Ramos (cell line): ENCODE data around the gene COX19.
"Not testable (repeated sequence)": the region's sequence is repeated elsewhere in the genome, so short reads cannot be mapped to it uniquely, and the experiment has no call there.

Source experiments
- in situ Hi-C: fragments of 300-500 bp; cut with MboI; formaldehyde crosslinking; loops from one replicate; pipeline ENCODE4 v1.14.3; 2022; ENCODE audit warnings: low sequenced_read_pairs; ENCODE audit not compliant: unreplicated experiment

Gene COX19

GRCh38 chr7:951881-952547, 23.3 kb downstream of the COX19 start:
- in situ Hi-C loops = no loop called here

- in situ Hi-C loops = no loop called here
These were observed 26.1 kb downstream of the COX19 start for GRCh38 chr7:949021-949934.

DNA sequence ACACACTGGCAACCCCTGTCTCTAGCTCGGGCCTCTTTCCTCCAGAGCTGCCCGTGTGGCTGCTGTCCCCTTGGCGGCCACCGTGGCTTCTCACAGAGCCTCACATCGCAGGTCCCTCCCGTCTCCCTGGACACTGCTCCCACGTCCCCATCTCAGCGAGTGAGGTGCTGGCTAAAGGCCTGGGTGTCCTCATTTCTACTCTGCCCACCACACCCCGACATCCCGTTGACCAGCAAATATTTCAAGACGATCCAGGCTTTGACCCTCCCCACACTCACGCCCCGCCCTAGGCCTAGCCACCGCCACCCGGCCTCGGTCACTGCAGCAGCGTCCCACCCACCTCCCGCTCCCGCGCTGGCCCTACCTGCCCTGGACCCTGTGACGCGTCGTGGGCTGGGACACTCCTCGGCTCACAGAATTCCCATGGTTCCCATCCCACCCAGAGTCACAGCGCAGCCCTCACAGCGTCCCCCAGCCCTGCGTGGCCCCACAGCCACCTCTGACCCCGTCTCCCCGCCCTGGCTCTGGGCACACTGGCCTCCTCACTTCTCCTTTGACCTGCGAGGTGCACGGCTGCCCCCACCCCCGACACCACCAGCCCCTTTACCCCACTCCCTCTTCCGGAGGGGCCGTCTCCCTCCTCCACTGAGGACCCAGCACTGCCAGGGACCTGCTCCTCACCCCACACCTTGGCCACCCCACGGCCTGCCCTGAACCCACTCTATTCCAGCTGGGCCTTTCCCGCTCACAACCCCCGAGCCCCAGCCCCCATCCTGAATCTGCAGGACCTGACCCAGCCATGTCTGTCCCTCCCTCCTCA, 27.7 kb downstream of the COX19 start:
- in situ Hi-C loops = no loop called here

GRCh38 chr7:946256-946996, 28.9 kb downstream of the COX19 start:
- in situ Hi-C loops = no loop called here

DNA sequence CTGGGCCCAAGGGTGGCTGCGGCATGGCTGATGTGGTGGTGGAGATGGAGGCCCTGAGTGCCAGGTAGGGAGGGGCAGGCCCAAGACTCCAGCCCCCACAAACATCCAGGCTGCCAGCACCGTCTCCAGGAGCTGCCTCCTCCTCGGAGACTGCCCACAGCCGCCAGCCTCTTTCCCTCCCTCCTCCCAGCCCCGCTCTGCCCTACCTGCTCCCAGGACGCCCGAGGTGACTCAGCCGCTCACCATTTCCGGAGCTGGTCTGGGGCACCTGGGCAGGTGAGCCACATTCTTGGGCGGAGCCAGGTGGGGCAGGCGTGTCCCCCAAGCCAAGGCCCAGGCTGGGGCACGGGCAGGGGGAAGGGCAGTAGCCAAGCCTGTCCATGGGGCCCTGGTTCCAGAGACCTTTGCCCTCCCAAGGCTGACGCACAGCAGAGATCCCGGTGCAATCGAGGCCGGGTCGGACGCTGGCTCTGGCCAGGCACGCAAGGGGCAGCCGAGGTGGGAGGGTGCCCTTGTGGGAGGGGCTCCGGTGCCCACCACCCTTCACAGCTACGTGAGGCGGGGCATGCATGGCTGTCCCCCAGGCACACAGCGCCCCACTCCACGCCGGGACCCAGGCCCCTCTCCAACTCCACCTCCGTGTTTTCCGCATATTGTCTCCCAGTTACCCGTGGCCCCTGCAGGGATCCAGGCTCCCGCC, 29.6 kb downstream of the COX19 start:
- in situ Hi-C loops = no loop called here

DNA sequence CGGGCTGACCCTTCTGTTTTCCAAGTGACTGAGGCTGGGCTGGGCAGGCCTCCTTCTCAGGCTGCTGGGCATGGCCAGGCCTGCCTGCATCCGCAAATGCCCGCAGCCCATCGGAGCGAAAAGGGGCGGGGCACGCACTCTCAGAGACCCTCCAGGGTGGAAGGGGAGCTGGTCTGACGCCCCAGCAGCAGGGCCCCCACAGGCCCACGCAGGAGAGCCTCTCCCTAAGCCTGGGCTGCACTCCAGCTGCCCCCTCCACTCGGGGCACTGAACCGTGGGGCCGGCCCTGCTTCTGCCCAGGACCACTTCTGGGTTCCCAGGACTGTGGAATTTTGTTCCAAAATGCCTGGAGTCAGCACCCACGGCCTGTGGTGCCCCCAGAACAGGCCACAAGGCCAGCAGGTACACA, 30.2 kb downstream of the COX19 start:
- in situ Hi-C loops = no loop called here

- in situ Hi-C loops = no loop called here
These were observed 30.6 kb downstream of the COX19 start for GRCh38 chr7:944744-945143.

- in situ Hi-C loops = not testable (repeated sequence)
These were observed 31.6 kb downstream of the COX19 start for GRCh38 chr7:943793-944192.

- in situ Hi-C loops = no loop called here
These were observed 34.5 kb downstream of the COX19 start for GRCh38 chr7:940599-941408.

- in situ Hi-C loops = no loop called here
These were observed 35.5 kb downstream of the COX19 start for GRCh38 chr7:939843-940242.

DNA sequence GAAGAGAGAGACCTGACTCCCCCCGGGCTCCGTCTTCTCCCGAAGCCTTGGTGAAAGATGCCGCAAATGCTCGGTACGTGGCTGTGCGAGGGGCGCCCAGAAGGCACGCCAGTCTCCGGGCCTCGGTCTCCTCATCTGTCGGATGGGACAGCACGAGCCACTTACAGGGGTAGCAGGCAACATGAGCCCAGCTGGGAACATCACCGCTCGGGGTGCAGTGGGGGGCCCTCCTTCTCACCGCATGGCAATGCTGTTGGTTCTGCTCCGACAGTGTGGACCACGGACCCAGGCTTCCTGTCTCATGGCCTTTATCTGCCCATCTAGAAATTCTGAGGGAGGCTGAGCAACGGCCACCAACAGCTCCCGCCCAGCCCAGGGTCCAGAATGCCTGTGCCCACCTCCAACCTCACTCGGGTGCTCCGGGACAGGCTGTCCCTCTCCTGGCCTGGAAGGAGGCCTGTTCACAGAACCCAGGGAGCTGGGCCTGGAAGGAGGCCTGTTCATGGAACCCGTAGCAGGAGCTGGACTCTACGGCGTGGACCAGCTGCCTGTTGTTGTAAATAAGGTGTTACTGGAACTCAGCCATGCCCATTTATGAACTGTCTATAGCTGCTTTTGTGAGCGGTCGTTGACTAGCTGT, 36.7 kb downstream of the COX19 start:
- in situ Hi-C loops = no loop called here

DNA sequence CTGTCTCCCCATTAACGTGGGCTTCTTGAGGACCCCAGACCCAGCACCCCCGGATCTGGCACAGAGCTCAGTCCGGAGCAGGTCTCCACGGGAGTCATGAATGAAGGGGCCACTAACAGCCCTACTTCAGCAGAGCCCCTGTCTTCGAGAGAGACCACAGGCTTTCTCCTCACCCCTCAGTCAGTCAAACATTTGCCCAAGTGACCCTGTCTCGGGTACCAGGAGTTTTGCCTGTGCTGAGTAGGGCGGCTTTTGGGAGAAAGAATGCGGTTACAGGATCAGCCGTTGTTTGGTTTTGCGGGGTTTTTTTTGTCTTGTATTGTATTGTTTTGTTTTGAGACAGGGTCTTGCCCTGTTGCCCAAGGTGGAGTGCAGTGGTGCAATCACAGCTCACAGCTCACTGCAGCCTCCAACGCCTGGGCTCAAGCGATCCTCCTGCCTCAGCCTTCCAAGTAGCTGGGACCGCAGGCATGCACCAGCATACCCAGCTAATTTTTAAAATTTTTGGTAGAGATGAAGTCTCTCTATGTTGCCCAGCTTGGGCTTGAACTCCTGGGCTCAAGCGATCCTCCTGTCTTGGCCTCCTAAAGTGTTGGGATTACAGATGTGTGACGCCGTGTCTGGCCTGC, 37.4 kb downstream of the COX19 start:
- in situ Hi-C loops = no loop called here

- in situ Hi-C loops = no loop called here
These were observed 38.8 kb downstream of the COX19 start for GRCh38 chr7:936386-937054.

GRCh38 chr7:935874-936385, 39.4 kb downstream of the COX19 start:
- in situ Hi-C loops = no loop called here

- in situ Hi-C loops = no loop called here
These were observed 40.0 kb downstream of the COX19 start for GRCh38 chr7:935164-935873.

DNA sequence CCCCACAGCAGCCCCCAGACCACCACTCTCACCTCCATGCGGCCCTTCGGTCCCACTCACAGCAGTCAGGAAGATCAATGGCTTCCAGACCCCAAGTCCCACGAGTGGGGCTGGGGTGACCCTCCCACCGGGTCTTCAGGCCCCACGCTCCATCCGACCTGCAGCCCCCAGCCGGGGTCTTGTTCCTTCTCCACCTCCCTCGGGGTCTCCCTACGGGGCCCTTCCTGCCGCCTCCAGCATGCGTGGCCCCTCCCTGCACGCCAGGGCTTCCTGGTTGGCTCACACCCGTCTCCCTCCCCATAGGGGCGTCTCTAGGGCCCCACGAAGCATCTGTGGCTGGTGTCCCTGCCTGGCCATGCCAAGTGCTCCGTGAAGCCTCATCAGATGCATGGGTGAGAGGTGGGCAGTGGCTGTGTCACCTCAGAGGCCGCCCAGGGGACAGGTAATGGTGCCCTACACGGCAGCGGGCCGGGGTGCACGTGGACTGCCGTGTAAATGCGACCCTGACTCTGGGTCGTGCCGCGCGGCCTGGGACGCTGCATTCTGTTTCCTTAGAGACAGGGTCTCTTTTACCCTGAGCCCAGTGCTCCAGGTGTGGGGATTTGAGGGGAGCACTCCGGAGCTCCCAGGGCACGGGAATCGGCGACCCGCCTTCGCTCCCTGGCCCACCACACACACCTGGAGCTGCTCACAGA, 40.7 kb downstream of the COX19 start:
- in situ Hi-C loops = no loop called here
